Measurements from ENCODE around the gene PTPRS. TPM values are rescaled to one million over a fixed set of nuclear protein-coding genes. Genes with fewer than 3 reads are reported as not detected.

Gene PTPRS
- total RNA-seq, 1 experiment from 2014 or later = 63.0 TPM

- DNase-seq (ENCODE audit: low read depth) = no peak
Observed at GRCh38 chr19:5309438-5310204, 31.0 kb downstream of the PTPRS start.

GRCh38 chr19:5308451-5309437 is 31.9 kb downstream of the PTPRS start:
- DNase-seq (ENCODE audit: low read depth) = peak; percentile 63

GRCh38 chr19:5307655-5308054 is 33.0 kb downstream of the PTPRS start:
- no peak for DNase-seq (ENCODE audit: low read depth)

GRCh38 chr19:5305163-5305562 is 35.4 kb downstream of the PTPRS start:
- DNase-seq (ENCODE audit: low read depth) = no peak

GRCh38 chr19:5304486-5304885 is 36.1 kb downstream of the PTPRS start:
- DNase-seq (ENCODE audit: low read depth) = no peak

GRCh38 chr19:5303208-5303607 is 37.4 kb downstream of the PTPRS start:
- no peak for DNase-seq (ENCODE audit: low read depth)

GRCh38 chr19:5302396-5302795 is 38.2 kb downstream of the PTPRS start:
- DNase-seq (ENCODE audit: low read depth) = no peak

GRCh38 chr19:5299137-5299536 is 41.5 kb downstream of the PTPRS start:
- DNase-seq (ENCODE audit: low read depth) = no peak

- no peak for DNase-seq (ENCODE audit: low read depth)
Observed at GRCh38 chr19:5298471-5298901, 42.1 kb downstream of the PTPRS start.

GRCh38 chr19:5297272-5297669 is 43.3 kb downstream of the PTPRS start:
- DNase-seq (ENCODE audit: low read depth) = no peak

- DNase-seq (ENCODE audit: low read depth) = no peak
Observed at GRCh38 chr19:5296457-5297271, 43.9 kb downstream of the PTPRS start.

- no peak for DNase-seq (ENCODE audit: low read depth)
Observed at GRCh38 chr19:5296021-5296420, 44.6 kb downstream of the PTPRS start.

- no peak for DNase-seq (ENCODE audit: low read depth)
Observed at GRCh38 chr19:5294403-5295160, 46.0 kb downstream of the PTPRS start.

GRCh38 chr19:5293612-5294378 is 46.8 kb downstream of the PTPRS start:
- no peak for DNase-seq (ENCODE audit: low read depth)

- DNase-seq (ENCODE audit: low read depth) = peak; percentile 55
Observed at GRCh38 chr19:5292822-5293611, 47.6 kb downstream of the PTPRS start.

GRCh38 chr19:5292453-5292821 is 48.2 kb downstream of the PTPRS start:
- no peak for DNase-seq (ENCODE audit: low read depth)

GRCh38 chr19:5291588-5292193 is 48.9 kb downstream of the PTPRS start:
- no peak for DNase-seq (ENCODE audit: low read depth)
